IPS-NIHi11 (cell line): ENCODE measurements around the gene PLLP.
A peak's percentile ranks its signal among the peaks of the same experiment; 100 is the strongest.
"Not testable (repeated sequence)": the region's sequence is repeated elsewhere in the genome, so short reads cannot be mapped to it uniquely, and the experiment has no call there.

Source experiments
- DNase-seq: peaks from one replicate; pipeline ENCODE4 v3.0.0; 2012; ENCODE audit warnings: mixed read lengths, low spot score

Gene PLLP

DNA sequence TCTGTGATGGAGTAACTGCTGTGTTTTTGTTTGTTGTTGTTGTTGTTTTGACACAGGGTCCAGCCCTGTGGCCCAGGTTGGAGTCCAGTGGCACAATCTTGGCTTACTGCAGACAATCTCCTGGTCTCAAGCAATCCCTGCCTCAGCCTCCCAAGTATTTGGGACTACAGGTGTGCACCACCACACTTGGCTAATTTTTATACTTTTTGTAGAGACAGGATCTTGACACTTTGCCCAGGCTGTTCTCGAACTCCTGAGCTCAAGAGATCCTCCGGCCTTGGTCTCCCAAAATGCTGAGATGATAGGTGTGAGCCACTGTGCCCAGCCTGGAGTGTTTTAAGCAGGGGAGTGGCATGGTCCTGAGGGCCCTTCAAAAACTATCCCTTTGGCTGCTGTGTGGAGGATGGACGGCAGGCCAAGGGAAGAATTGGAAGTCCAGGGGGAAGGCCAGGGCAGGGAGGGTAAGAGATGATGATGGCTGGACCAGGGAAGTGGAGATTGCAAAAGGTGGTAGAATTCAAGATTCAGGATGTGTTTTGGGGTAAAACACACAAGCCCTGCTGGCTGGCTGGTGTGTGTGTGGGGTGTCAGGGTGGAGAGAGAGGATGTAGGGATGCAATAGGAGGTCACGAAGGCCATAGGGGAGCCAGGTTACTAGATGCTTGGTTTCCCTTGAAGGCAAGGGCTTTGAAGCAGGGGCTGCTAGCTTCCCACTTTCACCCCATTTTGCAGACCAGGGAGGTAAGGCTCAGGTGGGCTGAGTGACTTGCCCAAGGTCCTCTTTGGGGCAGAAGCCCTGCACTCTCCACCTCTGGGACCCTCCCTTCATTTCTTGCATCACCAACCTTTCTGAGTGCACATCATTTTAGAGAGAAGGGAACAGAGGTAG, 18.8 kb upstream of the PLLP start:
- DNase-seq: no peak

DNA sequence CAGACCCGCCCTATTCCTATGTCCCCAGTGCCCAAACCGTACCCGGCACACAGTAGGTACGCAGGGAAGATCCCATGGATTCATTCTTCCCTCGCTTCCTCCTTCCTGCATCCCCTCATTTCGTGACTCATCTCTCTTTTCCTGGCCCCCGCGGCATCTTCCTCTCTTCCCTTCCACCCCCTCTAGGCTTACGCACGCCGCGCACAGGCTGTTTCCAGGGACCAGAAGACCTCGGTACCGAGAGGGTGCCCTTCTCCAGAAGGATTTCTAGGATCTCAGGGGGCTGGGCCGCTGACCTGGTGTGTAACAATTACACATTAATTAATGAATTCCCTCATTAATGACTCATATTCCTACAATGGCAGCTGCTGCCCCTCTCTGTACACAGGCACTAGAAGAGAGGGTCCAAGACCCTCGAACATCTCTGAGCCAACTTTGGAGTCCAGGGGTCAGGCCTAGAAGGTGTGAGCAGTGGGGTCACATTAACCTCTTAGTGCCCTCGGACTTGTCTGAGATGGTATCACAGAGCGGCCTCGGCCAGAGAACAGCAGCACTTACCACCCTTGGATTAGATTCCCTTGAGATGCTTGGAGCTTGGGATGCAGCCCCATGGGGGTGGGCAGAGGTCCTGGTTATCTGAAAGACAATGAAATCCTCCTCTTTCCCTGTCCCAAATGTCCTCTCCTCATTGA, 16.8 kb upstream of the PLLP start:
- no peak for DNase-seq

DNA sequence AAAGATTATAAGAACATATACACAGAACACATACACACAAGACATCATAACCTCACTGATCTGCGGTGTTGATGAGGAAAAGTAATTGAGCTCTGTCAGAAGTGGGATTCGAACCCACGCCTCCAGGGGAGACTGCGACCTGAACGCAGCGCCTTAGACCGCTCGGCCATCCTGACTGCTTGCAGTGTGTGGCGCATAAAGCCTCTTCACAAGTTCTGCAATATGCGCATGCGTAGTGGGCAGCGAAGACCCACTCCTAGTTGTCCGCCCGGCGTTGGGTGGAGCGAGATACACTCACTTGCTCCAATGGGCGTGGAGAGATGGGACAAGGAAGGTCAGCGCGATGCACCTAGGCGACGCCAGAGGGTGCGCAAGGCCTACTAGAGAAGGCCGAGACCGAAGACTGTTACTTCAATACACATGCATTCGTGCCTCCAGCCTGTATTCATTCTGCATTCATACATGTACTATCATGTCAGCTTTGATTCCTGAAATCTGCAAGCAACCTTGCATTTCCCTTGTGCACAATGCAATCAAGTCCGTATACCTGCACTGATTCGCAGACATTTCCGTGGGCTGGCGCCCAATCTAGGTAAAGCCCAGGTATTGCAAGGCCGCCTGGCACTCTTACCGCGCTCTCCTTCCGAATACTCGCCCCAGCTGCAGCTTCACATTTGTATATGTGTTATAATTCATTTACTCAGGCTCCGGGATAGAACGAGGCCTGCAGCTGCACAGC, 16.1 kb upstream of the PLLP start:
- DNase-seq: peak; percentile 94

DNA sequence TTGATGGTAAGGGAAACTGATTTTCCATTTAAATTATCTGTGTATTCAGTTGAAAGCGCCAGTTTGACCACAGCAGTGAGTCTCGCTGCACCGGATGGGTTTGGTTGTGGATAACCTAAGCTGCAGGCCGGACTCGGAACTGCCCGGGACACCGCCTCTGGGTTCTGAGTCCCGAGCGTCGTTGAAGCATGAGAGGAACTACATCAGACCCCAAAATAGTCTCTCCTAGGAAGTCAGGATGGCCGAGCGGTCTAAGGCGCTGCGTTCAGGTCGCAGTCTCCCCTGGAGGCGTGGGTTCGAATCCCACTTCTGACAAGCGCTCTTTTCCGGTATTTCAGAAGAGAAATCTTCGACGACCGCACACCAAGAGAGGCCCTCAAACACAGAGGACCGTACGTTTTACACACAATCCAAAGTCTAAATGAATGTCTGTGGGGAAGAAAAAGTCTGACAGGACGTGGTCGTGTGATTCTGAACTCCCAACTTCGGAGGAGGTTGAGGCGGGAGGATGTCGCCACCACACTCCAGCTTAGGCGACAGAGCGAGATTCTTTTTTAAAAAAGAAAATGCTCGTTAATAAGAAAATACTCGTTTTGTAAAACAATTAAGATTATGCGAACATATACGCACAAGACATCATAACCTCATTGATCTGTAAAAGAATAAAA, 15.4 kb upstream of the PLLP start:
- DNase-seq: peak; percentile 85

DNA sequence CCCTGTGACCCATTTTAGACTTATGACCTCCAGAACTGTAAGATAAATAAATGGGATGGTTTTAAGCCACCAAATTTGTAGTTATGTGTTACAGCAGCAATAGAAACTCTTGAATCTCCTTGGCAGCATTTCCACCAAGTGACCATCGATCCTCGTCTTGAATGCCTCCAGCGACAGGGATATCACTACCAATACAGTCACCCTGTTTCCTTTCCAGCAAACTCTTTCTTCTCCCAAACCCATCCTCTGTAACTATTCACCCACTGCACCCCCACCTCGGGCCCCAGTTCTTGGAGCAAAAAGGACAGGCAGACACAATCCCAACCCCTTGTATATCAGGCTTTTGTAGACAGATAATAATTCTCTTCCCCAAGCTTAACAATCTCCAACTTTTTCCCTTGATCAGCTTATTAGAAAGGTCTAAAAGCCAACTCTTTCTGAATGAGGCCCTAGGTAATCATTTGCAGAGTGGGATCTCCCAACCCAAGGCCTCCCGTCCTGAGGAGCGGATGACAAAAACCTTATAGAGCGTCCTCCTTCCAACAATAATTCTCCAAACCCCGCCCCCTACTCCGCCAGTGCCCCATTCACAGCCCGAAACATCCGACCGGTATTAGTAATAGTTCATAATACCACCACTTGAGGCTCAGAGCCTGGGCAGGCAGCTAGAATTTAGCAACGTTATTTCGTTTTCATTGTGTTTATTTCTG, 14.7 kb upstream of the PLLP start:
- DNase-seq: peak; percentile 50

DNA sequence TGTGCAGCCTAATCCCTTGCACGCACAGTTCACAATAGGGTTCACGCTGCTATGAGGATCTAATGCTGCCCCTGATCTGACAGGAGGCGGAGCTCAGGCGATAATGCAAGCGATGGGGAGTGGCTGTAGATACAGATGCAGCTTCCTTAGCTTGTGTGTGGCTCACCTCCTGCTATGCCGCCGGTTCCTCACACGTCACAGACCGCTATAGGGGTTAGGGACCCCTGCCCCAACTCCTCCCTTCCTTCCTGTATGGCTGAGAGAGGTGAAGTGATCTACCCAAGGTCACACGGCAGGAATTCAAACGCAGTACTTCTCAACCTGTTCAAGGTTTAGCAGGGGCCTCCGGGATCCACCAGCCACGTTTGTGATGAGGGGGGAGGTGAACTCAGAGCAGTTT, 13.4 kb upstream of the PLLP start:
- no peak for DNase-seq

DNA sequence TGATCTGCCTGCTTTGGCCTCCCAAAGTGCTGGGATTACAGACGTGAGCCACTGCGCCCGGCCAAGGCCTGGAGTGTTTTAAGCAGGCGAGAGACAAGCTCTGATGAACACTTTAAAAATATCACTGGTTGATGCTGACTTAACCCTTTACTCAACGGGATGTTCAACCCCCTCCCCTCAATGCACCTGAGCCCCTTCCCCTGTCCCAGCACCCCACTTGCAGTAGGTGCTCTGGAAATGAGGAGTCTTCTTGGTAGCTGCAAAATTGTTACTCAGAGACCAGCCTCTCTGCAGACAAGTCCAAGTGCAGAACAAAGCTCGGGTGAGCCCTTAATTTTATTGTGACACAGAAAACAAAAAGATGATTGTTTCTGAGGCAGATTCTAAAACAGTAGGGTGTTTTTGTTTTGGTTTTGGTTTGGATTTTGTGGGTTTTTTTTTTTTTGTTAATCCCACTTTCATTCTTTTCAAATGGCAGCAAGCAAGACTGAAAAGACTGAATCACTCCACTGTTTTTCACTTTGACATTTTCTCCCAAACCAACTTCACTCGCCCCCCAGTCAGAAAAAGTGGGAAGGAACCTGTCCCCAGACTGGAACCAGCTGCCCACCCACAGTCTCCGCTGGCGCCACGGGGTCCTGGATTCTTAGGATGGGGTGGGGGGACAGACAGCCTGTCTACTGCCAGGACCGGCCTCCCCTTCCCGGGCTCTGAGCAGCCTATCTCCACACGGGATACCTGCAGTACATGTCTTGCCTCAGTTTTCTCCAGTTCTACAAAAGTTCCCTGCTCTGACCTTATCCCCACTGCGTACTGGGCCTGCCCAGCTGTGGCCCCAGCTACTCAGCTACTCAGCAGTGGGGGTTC, 5.2 kb upstream of the PLLP start:
- no peak for DNase-seq

DNA sequence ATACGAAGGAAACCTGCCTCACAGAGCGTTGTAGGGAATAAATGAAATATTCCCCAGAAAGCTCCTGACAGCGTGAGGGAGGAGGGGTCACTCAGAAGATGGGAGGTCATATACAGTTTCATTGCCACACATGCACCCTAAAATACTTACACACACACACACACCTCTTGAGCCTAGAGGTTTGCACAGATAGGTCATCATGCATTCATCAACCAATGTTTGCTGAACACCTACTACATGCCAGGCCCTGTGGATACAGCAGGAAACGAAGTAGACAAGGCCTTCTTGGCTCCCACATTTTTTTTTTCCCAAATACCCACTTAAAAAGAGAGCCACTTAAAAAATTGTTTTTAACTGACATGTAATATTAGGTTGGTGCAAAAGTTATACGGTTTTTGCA, 907 bp upstream of the PLLP start:
- no peak for DNase-seq

DNA sequence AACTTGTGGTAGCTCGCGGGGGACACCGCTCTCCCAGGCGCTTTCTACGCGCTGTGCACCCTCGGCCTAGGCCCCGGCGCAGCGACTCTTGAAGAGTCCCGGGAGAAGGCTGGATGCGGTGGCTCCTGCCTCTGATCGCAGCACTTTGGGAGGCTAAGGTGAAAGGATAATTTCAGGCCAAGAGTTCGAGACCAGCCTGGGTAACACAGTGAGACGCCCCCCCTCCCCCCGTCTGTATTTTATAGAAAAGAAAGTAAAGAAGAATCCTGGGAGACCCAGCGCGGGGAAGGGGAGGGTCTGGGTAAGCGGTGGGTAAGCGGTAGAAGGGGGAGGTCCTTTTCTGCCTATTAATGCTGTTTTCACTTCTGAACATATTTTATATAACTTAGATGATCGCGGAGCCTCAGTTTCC, 486 bp upstream of the PLLP start:
- no peak for DNase-seq

DNA sequence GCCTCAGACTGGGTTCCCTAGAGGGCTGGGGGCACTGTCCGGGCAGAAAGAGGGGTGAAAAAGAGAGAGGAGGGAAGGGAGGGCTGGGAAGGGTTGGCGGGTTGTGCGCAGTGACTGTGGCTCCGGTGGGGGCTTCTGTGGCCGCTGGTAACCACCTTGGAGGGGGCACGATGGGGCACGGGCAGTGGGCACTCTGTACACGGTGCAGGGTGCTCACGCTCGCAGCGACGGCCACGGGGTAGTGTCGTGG, 588 bp downstream of the PLLP start:
- DNase-seq: no peak

DNA sequence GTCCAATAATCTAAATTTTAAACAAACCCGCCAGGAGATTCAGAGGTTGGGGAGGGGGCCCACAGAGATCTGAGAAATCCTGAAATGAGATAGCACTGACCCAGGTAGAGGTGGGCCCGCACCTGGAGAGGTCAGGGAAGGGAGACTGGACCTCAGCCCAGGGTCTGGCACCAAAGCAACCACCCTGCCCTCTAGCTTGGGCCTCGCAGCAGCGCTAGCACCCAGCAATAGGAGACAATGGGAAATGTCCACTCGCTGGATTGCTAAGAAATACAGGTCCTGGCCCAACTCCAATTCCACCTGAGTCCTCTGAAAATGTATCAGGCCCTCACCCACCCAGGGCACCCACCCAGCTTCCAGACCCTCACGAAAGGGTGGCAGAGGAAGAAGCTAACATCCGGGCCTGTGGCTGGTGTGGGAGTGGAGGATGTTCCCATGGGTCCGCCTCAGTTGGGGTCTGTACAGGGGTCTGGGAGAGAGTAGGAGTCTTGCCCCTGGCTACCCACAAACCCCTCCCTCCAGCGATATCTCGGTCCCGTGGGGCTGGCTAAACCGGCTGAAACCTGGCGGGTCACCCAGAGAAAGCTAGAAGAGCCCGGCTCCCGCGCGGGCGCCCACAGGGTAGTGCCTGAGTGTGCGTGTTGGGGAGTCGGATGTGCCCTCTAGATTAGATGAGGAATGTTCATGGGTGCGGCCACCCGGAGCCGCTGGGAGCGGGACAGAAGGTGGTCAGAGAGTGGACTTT, 1.1 kb downstream of the PLLP start:
- no peak for DNase-seq

DNA sequence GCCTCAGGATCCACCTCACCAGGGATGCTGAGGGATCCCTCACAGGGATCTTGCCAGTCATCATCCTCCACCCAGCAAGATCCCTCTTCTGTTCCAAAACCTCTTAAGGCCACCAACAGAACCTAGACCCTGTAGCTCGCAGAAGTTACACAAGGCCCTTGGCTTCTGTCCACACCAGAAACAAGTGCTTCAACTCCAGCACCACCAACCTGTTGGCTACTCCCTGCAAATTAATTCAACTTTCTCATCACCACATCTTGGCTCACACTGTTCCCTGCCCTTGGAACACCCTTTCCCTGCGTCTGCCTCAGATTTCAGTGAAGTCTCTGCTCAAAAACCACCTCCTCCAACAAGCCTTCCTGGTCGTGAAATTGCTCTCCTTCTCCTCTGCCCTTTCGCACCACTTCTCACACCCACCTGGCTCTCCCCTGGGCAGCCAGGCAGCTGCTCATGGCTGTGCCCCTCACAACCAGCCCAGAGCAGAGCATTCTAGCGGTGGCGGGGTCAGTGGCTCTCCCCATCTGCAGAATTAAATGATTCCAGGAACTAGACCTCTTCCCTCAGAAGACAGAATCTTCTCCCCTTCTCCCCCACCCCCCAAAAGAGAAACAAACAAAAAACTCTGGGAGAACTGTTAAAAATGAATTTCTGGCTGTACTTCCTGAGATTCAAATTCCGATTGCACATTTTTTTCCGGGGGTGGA, 1.8 kb downstream of the PLLP start:
- DNase-seq: no peak

DNA sequence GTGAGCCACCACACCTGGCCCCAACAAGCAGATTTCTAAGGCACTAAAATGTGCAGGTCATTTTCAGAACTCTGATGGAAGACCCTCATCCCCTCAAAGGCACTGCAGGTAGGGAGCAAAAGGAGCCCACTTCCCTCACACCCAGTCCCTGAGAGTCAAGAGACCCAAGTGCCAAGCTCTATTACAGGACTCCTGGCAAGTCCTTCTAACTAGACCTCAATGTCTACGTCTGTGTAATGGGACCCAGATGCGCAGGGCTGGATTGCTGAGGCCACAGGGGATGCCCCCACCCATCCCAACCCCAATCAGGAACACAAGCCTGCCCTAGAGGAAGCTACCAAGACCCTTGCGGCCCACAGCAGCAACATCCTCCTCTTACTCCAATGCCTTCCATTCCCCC, 2.7 kb downstream of the PLLP start:
- DNase-seq: no peak

DNA sequence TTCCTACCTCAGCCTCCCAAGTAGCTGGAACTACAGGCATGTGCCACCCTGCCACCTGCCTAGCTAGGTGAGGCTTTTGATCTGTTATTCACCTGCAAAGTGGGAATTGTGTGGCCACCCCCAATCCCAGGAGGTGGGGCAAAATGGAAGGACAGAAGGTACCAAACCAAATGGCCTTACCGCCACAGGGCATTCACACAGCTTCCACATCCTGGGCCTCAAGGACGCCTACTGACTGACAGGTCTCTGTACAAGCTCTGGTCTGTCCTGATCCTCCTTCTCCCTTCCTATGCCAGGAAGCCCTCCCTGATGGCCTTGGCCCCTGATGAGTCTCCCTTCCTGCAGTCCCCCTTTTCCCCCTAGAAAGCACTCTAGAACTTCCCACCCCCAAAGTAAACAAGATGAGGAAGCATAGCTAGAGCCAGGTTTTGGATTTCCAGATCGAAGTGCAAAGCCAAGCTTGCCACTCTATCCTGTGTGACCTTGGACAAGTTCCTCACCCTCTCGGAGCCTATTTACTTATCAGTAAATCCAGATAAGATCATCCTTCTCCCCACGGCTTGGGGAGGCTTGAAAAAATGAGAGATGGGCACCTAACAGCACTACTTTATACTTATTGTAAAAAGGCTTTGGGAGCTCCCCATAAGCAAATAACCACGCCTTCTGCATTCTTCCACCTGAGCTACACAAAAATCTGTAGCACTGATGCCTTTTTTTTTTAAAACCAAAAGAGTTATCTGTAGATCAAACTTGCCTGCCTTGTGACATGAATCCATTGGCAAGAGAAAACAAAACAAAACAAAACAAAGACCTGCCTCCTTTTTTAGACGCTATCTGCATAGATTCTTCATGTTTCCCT, 4.5 kb downstream of the PLLP start:
- no peak for DNase-seq

DNA sequence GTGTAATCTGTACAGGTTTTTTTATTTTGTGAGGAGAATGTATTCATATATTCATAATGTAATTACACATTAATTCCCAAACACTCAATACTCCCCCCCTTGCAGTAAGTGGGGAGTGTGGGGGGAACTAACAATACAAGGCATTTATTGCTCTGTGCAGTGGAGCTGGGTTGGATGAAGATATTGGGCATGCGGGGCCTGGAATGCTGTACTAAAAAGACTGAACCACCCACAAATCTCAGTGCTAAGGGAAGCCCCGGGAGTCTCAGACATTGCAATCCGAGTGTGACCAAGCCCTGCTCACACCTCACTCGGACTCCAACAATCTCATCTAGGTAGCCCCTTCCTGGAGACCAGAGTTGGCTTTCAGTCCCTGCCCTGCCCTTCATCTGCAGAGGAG, 6.0 kb downstream of the PLLP start:
- DNase-seq: no peak

DNA sequence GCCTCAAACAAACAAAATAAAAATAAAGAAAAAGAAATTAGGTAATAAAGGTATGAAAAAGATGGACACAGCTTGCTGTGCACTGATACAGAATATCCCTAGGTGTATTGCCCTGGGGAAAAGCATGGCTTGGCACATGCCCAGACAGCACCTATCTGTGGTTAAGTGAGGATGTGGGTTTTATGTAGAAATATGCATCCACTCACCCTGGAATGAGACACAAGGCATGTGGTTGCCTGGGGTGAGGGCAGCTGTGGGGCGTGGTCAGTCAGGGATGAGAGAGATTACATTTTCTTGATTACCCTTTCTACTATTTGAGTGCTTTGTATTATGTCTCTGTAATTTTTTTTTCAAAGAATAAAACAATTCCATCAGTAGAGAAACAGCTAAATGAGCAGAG, 6.9 kb downstream of the PLLP start:
- DNase-seq: no peak

DNA sequence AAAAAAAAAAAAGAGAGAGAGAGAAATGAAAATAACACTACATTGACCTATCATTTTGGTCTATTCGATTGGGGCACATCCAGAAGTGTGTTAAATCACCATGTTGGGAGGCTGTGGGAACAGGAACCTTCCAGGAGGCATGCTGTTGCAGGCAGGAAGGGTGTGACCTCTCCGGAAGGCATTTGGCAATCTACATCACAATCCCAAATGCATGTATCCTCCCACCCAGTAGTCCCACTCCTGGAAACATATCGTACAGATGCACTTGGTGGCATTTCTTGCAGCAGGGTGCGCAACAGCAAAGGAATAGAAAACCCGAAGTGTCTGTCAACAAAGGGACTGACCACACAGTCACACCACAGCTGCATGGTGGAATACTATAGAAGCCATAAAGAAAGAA, 7.9 kb downstream of the PLLP start:
- no peak for DNase-seq

DNA sequence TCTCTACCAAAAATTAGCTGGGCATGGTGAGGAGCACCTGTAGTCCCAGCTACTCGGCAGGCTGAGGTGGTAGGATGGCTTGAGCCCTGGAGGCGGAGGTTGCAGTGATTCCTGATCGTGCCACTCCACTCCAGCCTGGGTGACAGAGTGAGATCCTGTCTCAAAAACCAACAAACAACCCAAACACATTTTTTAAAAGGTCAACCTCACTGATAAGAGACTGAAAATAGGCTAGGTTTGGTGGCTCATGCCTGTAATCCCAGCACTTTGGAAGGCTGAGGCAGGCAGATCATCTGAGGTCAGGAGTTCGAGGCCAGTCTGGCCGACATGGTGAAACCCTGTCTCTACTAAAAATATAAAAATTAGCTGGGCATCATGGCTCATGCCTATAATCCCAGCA, 8.5 kb downstream of the PLLP start:
- DNase-seq: not testable (repeated sequence)

DNA sequence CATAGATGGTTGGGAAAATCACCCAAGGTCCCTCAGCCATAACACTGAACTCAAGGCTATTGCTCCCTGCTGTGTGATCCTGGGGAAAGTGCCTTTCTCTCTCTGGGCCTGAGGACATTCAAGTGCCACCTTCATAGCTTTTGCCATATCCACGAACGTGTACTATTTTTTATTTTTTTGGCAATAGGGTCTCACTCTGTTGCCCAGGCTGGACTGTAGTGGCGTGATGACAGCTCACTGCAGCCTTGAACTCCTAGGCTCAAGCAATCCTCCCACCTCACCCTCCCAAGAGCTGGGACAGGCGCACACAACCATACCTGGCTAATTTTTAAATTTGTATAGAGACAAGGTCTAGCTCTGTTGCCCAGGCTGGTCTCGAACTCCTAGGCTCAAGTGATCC, 10.6 kb downstream of the PLLP start:
- DNase-seq: no peak
